ENCODE results near the gene CDH20. TPM values are rescaled to one million over a fixed set of nuclear protein-coding genes. Genes with fewer than 3 reads are reported as not detected.

Gene CDH20
- polyA plus RNA-seq, 3 donors: not detected

GRCh38 chr18:61336766-61337165 lies 3.5 kb downstream of the CDH20 start:
- Mint-ChIP-seq H3K27ac (no peak overlapping the region), H3K27me3 (ENCODE audit: low read depth in 3 of 3) (peaks cover 30 to 51% (median 42%) of the 10 kb centered on the region in 3 donors), H3K9me3 (peaks cover 0 to 8% (median 0%) of the 10 kb centered on the region in 7 donors), H3K36me3 (no peaks in the 10 kb centered on the region), H3K4me3 (no peak overlapping the region), H3K4me1 (peaks cover 2% of the 10 kb centered on the region)
- H3K36me3 ChIP-seq (replicated peaks in 1 of 2; ENCODE audit: control insufficient read depth in 1 of 2, insufficient read depth in 2 of 2, low read length in 2 of 2): no peaks in the 10 kb centered on the region
- H4K20me1 ChIP-seq (ENCODE audit: insufficient read depth, low read length): no peaks in the 10 kb centered on the region
- H3K4me3 ChIP-seq (replicated peaks in 1 of 3; ENCODE audit: low read depth in 2 of 3, low read length in 3 of 3): no peak overlapping the region
- H3K4me2 ChIP-seq (replicated peaks; ENCODE audit: extremely low read depth, low read length, poor library complexity, severe bottlenecking): no peak overlapping the region
- H3K27me3 ChIP-seq (ENCODE audit: control insufficient read depth in 2 of 2, insufficient read depth in 2 of 2, low read length in 2 of 2): peaks cover 24 to 42% of the 10 kb centered on the region in 2 donors
- no peak overlapping the region for H2AFZ ChIP-seq (ENCODE audit: insufficient read depth, low read depth, low read length, poor library complexity, severe bottlenecking)
- TF ChIP-seq CTCF (IDR thresholded peaks at IDR 0.05): no peak
- H3K9ac ChIP-seq (ENCODE audit: insufficient read depth, low read length, poor library complexity, severe bottlenecking): no peak overlapping the region
- H3K27ac ChIP-seq (ENCODE audit: low read depth in 1 of 2, low read length in 2 of 2): no peak overlapping the region
- H3K79me2 ChIP-seq (ENCODE audit: insufficient read depth, low read length): no peaks in the 10 kb centered on the region
- DNase-seq: no peak
- intact Hi-C loops (cut with micrococcal nuclease): no loop called here
- 87% methylated on average over 4 of the region's 6 CpGs for WGBS (ENCODE audit: insufficient coverage)
- H3K4me1 ChIP-seq (ENCODE audit: control insufficient read depth in 1 of 2, insufficient read depth in 2 of 2, low read length in 2 of 2): no peaks in the 10 kb centered on the region
- no peaks in the 10 kb centered on the region for H3K9me3 ChIP-seq (replicated peaks in 1 of 2; ENCODE audit: control insufficient read depth in 1 of 2, insufficient read depth in 1 of 2, low read length in 2 of 2)

GRCh38 chr18:61337527-61337926 lies 4.3 kb downstream of the CDH20 start:
- H3K27me3 ChIP-seq (ENCODE audit: control insufficient read depth in 2 of 2, insufficient read depth in 2 of 2, low read length in 2 of 2): peaks cover 22 to 35% of the 10 kb centered on the region in 2 donors
- no peak for TF ChIP-seq CTCF (IDR thresholded peaks at IDR 0.05)
- H3K79me2 ChIP-seq (ENCODE audit: insufficient read depth, low read length): no peaks in the 10 kb centered on the region
- no peaks in the 10 kb centered on the region for H3K9me3 ChIP-seq (replicated peaks in 1 of 2; ENCODE audit: control insufficient read depth in 1 of 2, insufficient read depth in 1 of 2, low read length in 2 of 2)
- peaks cover 2% of the 10 kb centered on the region for H3K4me1 Mint-ChIP-seq
- no peak overlapping the region for H3K4me2 ChIP-seq (replicated peaks; ENCODE audit: extremely low read depth, low read length, poor library complexity, severe bottlenecking)
- DNase-seq: no peak
- H3K9me3 Mint-ChIP-seq: peaks cover 0 to 8% (median 0%) of the 10 kb centered on the region in 7 donors
- no peak overlapping the region for H2AFZ ChIP-seq (ENCODE audit: insufficient read depth, low read depth, low read length, poor library complexity, severe bottlenecking)
- H3K36me3 Mint-ChIP-seq: no peaks in the 10 kb centered on the region
- no peak overlapping the region for H3K4me3 Mint-ChIP-seq
- intact Hi-C loops (cut with micrococcal nuclease): no loop called here
- no peak overlapping the region for H3K4me3 ChIP-seq (replicated peaks in 1 of 3; ENCODE audit: low read depth in 2 of 3, low read length in 3 of 3)
- H3K9ac ChIP-seq (ENCODE audit: insufficient read depth, low read length, poor library complexity, severe bottlenecking): no peak overlapping the region
- H4K20me1 ChIP-seq (ENCODE audit: insufficient read depth, low read length): no peaks in the 10 kb centered on the region
- no peaks in the 10 kb centered on the region for H3K36me3 ChIP-seq (replicated peaks in 1 of 2; ENCODE audit: control insufficient read depth in 1 of 2, insufficient read depth in 2 of 2, low read length in 2 of 2)
- no peak overlapping the region for H3K27ac Mint-ChIP-seq
- no CpG with 5 or more reads among the region's 3 CpGs for whole genome bisulfite sequencing (ENCODE audit: insufficient coverage)
- peaks cover 27 to 46% (median 39%) of the 10 kb centered on the region in 3 donors for H3K27me3 Mint-ChIP-seq (ENCODE audit: low read depth in 3 of 3)
- H3K4me1 ChIP-seq (ENCODE audit: control insufficient read depth in 1 of 2, insufficient read depth in 2 of 2, low read length in 2 of 2): no peaks in the 10 kb centered on the region
- H3K27ac ChIP-seq (ENCODE audit: low read depth in 1 of 2, low read length in 2 of 2): no peak overlapping the region
